HG03442 (cell line): ENCODE data around the gene PRTFDC1.
A peak's percentile ranks its signal among the peaks of the same experiment; 100 is the strongest.

Experiments used
- ATAC-seq: cut with Tn5 transposase; IDR thresholded peaks from one replicate; pipeline ENCODE4 v1.9.1; 2021; ENCODE audit warnings: mild to moderate bottlenecking, moderate library complexity; ENCODE audit not compliant: unreplicated experiment

Gene PRTFDC1

DNA sequence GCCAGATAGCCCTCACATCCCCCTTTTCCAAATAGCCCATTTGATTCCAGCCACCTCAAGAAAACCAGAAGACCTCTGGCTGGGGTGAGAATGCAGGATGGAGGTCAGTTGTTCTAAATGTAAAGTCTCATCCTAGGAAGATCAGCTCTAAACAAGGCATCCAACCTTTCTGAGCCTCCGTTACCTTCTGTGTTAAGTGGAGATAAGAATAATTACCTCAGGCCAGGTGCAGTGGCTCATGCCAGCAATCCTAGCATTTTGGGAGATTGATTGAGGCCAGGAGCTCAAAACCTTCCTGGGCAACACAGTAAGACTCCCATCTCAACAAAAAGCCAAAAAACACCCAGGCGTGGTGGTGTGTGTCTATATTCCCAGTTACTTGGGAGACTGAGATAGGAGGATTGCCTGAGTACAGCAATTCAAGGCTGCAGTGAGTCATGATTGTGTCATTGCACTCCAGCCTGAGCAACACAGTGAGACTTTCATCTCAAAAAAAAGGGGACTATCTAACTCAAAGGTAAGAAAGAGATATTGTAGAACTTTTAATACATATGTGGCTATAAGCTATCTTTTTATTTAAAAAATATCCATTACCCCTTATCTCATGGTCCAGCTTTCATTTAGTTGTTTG is 43.5 kb downstream of the PRTFDC1 start:
- no peak for ATAC-seq

DNA sequence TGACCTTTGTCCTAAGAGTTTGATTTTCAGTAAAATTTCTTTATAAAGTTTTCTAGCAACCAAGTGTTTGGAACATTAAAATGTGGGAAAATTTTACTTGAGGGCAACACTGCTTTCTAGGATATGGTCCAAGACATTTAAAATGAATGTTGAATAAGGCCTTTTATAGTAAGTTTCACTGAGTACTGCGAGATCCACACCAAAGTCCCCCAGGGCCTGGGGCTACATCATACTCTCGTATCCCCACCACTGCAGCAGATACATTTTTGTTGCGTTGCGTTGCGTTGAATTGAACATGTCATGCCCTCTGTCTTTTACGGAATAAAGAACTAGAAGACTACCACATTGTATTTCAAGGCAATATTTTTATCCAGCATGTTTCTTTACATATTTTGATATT is 44.5 kb downstream of the PRTFDC1 start:
- no peak for ATAC-seq

DNA sequence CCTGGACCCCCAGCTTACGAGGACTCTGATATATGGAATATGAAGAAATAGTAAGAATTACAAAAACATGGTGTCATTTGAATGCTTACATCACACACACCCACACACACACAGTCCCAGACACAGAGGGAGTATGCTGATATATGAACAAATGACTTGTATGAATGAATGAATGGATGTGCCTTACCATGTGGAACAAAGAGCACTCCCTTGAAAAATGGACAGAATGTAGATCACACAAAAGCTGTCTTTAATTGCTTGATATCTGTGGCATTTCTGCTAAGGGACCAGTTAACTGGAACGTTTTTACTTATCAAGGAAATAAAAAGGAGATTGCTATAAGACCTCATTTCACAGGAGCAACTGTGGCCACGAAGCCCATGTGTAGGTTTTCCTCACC is 46.0 kb downstream of the PRTFDC1 start:
- no peak for ATAC-seq

DNA sequence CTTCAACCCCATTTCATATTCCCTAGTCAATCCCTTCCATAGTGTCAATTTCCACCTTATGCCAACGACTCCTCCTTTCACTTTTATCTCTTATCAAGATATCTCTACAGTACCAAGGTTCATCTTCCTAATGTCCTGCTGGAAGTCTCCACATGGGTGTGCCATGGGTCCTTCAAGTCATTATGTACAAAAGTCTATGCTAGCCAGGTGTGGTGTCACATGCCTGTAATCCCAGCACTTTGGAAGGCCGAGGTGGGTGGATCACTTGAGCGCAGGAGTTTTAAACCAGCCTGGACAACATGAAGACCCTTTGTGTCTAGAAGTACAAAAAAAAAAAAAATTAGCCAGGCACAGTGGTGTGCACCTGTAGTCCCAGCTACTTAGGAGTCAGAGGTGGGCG is 47.6 kb downstream of the PRTFDC1 start:
- ATAC-seq = no peak

- ATAC-seq = no peak
Measured at GRCh38 chr10:24902400-24902728, 50.0 kb downstream of the PRTFDC1 start.

- peak; percentile 33 for ATAC-seq
Measured at GRCh38 chr10:24901686-24902399, 50.6 kb downstream of the PRTFDC1 start.

GRCh38 chr10:24900888-24901685 is 51.3 kb downstream of the PRTFDC1 start:
- peak; percentile 78 for ATAC-seq

DNA sequence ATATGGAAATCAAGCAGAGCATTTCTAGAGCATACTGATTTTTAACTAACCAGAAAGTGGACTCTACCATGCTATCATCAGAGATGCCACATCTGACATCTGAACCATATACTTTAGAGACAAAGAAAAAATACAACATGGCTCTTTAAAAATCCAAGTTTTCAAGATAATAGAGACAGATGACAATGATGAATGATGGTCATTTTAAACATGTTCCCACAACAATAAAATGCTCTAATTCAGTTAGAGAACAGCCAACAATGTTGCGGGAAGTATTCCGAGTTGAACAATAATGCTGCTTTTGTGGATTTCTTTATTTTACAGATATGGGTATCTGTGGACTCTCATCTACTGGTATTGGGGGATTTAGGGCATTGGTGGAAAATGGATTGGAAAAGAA is 52.8 kb downstream of the PRTFDC1 start:
- ATAC-seq = no peak

DNA sequence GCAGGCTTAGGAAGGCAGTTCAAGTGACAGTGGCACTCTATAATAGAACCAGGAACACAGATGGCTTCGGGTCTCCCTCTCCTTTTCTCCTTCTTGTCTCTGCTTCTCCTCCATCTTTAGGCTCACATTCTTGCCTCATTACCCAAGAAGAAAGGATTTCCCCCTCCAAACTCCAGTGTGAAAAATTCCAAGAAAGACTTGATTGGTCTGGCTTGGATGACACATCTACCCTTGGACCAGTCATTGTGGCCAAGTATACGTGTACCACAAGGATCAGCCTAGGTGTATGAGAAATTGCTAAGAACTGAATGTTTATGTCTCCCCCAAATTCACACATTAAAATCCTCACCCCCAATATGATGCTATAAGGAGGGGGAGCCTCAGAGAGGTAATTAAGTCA is 53.9 kb downstream of the PRTFDC1 start:
- ATAC-seq = no peak

DNA sequence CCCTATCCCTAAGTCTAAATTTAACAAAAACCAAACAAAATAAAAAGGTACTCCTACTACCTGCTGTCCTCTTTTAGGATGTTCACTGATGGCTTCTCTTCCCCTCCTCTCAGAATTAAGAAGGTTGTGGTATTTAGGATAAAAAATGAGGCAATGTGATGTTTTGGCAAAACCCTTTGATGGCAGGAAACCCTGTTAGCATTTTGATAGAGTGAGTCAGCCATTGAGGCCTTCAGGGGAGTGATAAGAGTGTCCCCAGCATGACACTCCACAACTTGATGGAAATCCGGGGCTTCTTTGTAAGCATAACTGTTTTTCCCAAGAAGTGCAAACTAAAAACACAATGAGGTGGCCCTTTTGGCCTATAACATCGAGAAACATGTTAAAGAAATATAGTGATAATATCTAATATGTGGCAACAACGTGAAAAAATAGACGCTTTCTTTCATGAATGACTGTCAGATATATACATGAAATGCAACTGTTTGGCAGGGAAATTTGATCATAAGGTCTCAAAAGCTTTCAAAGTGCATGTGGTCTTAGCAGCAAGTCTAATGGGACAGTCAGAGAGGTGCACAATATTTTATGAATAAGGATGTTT is 55.0 kb downstream of the PRTFDC1 start:
- ATAC-seq = no peak

GRCh38 chr10:24894728-24895127 is 57.7 kb downstream of the PRTFDC1 start:
- ATAC-seq = no peak

DNA sequence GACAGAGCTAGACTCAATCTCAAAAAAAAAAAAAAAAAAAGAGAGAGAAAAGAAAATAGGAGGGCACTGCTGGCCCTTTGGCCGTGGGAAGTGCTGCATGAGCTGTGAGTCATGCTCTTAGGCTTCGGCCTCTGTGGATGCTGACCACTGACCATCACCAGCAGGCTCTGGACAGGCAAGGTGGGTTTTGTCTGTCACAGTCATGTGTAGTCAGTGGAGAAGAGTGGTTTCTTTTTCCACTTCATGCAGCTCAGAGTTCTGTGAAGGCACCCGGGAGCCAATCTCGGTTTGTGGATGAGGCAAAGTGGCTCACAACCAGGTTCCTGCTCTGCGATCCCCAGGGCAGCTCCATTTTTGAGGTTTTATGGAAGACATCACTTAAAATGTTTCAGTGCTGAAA is 58.1 kb downstream of the PRTFDC1 start:
- no peak for ATAC-seq

GRCh38 chr10:24893127-24893526 is 59.3 kb downstream of the PRTFDC1 start:
- no peak for ATAC-seq

- no peak for ATAC-seq
Measured at GRCh38 chr10:24891823-24892222, 60.6 kb downstream of the PRTFDC1 start.

- no peak for ATAC-seq
Measured at GRCh38 chr10:24889639-24890038, 62.8 kb downstream of the PRTFDC1 start.

GRCh38 chr10:24887855-24888231 is 64.6 kb downstream of the PRTFDC1 start:
- ATAC-seq = peak; percentile 14

- ATAC-seq = no peak
Measured at GRCh38 chr10:24886290-24886680, 66.1 kb downstream of the PRTFDC1 start.

DNA sequence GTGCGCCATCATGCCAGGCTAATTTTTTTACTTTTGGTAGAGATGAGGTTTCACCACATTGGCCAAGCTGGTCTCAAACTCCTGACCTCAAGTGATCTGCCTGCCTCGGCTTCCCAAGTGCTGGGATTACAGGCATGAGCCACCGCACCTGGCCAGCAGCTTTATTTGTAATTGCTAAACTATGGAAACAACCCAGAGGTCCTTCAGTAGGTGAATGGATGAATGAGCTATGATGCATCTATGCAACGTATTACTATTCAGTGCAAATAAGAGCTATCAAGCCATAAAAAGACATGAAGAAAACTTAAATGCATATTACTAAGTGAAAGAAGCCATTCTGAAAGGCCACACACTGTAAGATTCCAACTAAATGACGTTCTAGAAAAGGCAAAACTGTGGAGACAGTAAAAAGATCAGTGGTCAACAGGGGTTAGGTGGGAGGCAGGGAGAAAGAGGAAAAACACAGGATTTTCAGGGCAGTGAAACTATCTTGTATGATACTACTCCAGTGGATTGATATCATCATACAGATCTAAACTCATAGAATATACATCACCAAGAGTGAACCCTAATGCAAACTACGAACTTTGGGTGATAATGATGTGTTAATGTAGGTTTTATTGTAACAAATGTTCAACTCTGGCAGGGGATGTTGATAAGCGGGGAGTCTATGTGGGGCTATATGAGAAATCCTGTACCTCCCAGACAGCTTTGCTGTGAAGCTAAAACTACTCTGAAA is 66.7 kb downstream of the PRTFDC1 start:
- ATAC-seq = no peak

DNA sequence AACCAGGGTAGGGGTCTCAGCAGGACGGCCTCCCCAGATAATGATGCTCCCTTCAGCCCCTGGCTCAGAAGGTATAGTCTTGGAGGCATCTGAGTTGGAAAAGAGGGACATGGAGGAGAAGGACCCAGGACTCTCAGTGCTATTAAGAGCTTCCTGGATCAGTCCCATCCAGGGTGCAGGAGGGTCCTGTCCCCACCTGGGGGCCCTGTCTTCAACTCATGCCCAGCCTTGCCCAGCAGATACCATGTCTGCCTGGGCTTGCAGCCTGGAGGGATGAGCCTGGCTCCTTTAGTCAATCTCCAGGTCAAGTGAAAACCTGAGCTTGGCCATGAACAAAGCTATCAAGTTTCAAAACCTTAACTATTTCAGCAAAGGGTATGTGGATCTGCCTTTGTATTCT is 67.6 kb downstream of the PRTFDC1 start:
- no peak for ATAC-seq

DNA sequence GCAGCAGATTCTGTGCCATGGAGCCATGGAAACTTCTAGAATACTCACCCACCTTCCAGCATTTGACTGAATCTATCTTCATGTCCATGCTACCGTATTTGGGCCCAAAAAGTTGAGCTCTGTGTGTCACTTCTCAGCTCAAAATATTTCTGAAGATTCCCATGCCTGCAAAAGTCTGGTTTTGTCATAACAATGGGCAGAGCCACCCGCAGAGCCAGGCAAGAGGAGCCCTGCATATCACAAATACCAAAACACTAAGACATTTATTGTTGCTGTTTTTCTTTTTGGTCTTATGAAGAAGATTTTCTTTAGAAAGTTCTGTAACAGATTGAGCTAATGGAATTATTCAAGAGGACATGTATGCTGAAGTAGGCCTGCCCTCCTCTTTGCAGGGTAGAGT is 68.1 kb downstream of the PRTFDC1 start:
- ATAC-seq = no peak

DNA sequence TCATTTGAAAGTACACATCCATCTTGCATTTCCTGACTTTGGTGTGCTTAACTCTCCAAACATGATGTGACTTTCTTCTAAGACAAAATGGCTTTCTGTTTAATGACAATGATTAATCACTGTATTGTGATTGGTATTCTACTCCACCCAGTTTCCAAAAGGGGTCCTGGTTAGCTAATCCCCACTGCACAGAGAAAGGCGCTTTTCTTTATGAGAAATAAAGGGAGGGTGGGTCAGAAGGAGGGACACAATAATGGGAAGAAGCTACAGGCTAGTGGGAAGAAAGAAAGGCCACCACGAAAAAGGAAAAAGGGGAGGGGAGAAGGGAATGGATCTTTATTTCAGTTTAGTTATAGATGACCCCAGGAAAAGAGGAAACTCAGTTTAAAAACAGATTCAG is 69.2 kb downstream of the PRTFDC1 start:
- no peak for ATAC-seq
